Neural crest cell (in vitro differentiated cells): ENCODE results near the gene SLC6A18. TPM values are rescaled to one million over a fixed set of nuclear protein-coding genes. Genes with fewer than 3 reads are reported as not detected.

ENCODE experiments used
- DNase-seq: peaks from one replicate; pipeline ENCODE4 v3.0.0; 2021; ENCODE audit warnings: low read depth, mixed read lengths, low spot score
- H3K27ac Mint-ChIP-seq: one replicate; pipeline ENCODE4 v1.8.0; 2021; ENCODE audit warnings: mild to moderate bottlenecking, mixed read lengths; ENCODE audit not compliant: unreplicated experiment
- H3K27me3 Mint-ChIP-seq: 2 replicates; pipeline ENCODE4 v1.8.0; 2021; ENCODE audit warnings: low read depth, mild to moderate bottlenecking, mixed read lengths
- H3K36me3 Mint-ChIP-seq: 2 replicates; pipeline ENCODE4 v1.8.0; 2021; ENCODE audit warnings: low read depth, mild to moderate bottlenecking, mixed read lengths
- H3K4me1 Mint-ChIP-seq: 2 replicates; pipeline ENCODE4 v1.8.0; 2021; ENCODE audit warnings: mixed read lengths
- H3K4me3 Mint-ChIP-seq: one replicate; pipeline ENCODE4 v1.8.0; 2021; ENCODE audit warnings: mild to moderate bottlenecking, mixed read lengths
- H3K9me3 Mint-ChIP-seq: 2 replicates; pipeline ENCODE4 v1.8.0; 2021; ENCODE audit warnings: mixed read lengths
- total RNA-seq: library from RNA; stranded (reverse); gene quantifications from 2 replicates; pipeline ENCODE4 v1.2.1, GENCODE V29; 2021
- TF ChIP-seq, protein P1 (sequence below): fragments of 200-600 bp; sonication (generic); conservative IDR thresholded peaks from 2 replicates; pipeline ENCODE4 v1.5.0; 2021; ENCODE audit warnings: antibody characterized with exemption, mild to moderate bottlenecking

The SLC6A18 gene
- total RNA-seq, 1 donor from 2014 or later = not detected

DNA sequence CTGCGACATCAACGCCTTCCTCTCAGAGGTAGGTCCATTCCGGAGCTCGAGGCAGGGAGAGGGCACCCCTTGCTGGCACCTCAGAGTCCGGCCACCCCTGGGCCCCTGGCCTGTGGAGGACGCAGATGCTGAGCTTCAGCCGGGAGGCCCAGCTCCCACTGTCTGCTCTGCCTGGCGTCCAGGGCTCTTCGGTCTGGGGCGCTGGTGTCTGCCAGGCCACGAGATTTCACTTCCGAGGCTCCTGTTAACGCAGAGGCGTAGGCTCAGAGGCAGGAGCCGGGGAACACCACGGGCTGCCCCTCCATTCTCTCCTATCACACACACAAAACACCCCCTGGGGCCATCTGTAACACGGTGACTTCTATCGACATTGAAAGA is 8.3 kb upstream of the SLC6A18 start:
- Mint-ChIP-seq H3K4me3 (no peak overlapping the region), H3K4me1 (no peaks in the 10 kb centered on the region), H3K27ac (no peak overlapping the region), H3K36me3 (no peaks in the 10 kb centered on the region), H3K9me3 (peaks cover 3% of the 10 kb centered on the region), H3K27me3 (no peaks in the 10 kb centered on the region)
- no peak for DNase-seq
- TF ChIP-seq, protein P1, sequence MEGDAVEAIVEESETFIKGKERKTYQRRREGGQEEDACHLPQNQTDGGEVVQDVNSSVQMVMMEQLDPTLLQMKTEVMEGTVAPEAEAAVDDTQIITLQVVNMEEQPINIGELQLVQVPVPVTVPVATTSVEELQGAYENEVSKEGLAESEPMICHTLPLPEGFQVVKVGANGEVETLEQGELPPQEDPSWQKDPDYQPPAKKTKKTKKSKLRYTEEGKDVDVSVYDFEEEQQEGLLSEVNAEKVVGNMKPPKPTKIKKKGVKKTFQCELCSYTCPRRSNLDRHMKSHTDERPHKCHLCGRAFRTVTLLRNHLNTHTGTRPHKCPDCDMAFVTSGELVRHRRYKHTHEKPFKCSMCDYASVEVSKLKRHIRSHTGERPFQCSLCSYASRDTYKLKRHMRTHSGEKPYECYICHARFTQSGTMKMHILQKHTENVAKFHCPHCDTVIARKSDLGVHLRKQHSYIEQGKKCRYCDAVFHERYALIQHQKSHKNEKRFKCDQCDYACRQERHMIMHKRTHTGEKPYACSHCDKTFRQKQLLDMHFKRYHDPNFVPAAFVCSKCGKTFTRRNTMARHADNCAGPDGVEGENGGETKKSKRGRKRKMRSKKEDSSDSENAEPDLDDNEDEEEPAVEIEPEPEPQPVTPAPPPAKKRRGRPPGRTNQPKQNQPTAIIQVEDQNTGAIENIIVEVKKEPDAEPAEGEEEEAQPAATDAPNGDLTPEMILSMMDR = no peak

DNA sequence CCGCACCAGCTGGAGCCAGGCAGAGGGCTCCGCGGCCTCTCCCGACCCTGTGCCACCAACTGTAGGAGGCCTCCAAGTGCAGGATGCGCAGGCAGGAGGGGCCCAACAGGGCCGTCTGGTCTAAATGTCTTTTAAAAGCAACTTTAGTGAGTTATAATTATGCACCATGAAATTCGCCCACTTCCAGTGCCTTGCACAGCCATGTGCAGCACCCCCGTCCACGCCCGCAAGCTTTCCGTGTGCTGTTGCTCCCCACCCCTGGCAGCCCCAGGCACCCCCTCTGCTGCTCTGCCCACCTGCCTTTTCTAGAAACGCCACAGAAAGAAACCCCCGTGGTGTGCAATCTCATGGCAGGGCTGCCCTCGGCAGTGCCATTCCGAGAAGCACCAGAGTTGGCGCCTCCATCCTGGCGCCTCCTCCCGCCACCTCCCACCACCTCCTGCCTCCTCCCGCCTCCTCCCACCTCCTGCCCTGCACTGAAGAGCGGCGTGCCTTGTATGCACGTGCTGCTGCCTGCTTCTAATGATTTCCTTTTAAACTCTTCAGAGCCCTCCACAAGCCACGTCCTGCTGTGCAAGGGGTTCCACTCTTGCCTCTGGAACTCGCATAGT is 7.5 kb upstream of the SLC6A18 start:
- TF ChIP-seq, protein P1 = no peak
- Mint-ChIP-seq H3K9me3 (peaks cover 6% of the 10 kb centered on the region), H3K27me3 (no peaks in the 10 kb centered on the region), H3K4me1 (no peaks in the 10 kb centered on the region), H3K36me3 (no peaks in the 10 kb centered on the region), H3K27ac (peak overlapping the region; percentile 93), H3K4me3 (no peak overlapping the region)
- DNase-seq = no peak

DNA sequence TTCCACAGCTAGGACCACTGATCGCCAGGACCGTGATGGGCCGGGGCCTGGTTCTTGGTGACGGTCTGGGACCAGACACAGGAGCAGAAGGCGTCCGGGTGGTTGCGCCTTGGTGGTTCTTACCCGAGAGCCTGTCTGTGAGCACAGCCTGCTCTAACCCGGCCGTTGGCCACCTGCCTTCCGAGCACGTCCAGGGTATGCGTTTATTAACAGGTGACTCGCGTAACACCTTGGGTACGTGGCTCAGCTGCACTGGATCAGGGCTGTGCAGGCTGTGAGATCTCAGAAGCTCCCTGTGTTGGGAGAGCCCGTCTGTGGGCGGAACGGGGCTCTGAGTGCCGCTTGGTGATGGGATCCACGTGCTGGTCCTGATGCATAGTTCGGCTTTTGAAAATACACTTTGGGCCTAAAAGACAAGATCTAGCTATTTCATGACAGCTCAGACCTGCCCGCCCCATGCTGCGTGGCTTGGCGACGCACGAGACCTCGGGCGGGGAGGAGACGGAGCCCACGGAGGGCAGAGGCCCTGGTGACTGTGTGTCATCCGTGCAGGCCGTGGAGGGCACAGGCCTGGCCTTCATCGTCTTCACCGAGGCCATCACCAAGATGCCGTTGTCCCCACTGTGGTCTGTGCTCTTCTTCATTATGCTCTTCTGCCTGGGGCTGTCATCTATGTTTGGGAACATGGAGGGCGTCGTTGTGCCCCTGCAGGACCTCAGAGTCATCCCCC is 6.7 kb upstream of the SLC6A18 start:
- Mint-ChIP-seq H3K27ac (no peak overlapping the region), H3K4me3 (no peak overlapping the region), H3K36me3 (no peaks in the 10 kb centered on the region), H3K27me3 (no peaks in the 10 kb centered on the region), H3K9me3 (peaks cover 6% of the 10 kb centered on the region), H3K4me1 (no peaks in the 10 kb centered on the region)
- DNase-seq = no peak
- TF ChIP-seq, protein P1 = no peak

DNA sequence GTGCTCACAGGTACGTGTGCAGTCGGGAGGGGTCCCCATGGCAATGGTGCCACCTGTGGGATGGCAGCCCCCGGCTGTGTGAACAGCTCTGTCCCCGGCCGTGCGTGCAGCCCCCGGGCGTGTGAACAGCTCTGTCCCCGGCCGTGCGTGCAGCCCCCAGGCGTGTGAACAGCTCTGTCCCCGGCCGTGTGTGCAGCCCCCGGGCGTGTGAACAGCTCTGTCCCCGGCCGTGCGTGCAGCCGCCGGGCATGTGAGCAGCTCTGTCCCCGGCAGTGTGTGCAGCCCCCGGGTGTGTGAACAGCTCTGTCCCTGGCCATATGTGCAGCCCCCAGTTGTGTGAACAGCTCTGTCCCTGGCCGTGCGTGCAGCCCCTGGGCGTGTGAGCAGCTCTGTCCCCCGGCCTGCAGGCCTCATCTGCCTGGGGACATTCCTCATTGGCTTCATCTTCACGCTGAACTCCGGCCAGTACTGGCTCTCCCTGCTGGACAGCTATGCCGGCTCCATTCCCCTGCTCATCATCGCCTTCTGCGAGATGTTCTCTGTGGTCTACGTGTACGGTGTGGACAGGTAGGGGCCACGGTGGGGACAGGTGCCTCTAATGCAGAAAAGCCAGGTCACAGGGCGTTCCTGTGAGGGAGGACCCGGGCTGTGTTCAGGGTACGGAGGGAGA is 5.9 kb upstream of the SLC6A18 start:
- DNase-seq = no peak
- Mint-ChIP-seq H3K27me3 (no peaks in the 10 kb centered on the region), H3K9me3 (peaks cover 6% of the 10 kb centered on the region), H3K4me3 (no peak overlapping the region), H3K27ac (no peak overlapping the region), H3K36me3 (no peaks in the 10 kb centered on the region), H3K4me1 (no peaks in the 10 kb centered on the region)
- TF ChIP-seq, protein P1 = no peak

DNA sequence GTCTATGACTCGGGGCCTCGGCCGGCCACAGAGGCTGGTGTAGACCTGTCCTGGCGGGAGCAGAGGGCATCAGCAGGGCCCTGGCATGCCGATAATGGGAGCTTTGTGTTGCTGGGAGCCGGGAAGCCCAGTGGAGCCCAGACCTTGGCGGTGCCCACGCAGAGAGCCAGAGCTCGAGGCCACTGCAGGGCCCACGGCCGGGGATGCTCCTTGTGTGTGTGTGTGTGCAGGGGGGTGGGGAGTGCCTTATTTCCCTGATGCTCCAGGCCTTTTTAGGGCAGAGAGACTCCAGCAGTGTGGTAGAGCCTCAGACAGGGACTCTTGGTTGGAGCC is 5.4 kb upstream of the SLC6A18 start:
- Mint-ChIP-seq H3K27ac (no peak overlapping the region), H3K36me3 (no peaks in the 10 kb centered on the region), H3K27me3 (no peaks in the 10 kb centered on the region), H3K4me3 (no peak overlapping the region), H3K9me3 (peaks cover 6% of the 10 kb centered on the region), H3K4me1 (no peaks in the 10 kb centered on the region)
- no peak for DNase-seq
- TF ChIP-seq, protein P1 = no peak
